H1 (cell line): ENCODE data around the gene LPP. TPM values are rescaled to one million over a fixed set of nuclear protein-coding genes. Genes with fewer than 3 reads are reported as not detected.

ENCODE experiments used
- KDM4A ChIP-seq: IDR thresholded peaks from one replicate; pipeline ENCODE4 v1.7.1; 2012; ENCODE audit warnings: low read depth, mild to moderate bottlenecking, moderate library complexity, low read length, inconsistent platforms; ENCODE audit not compliant: severe bottlenecking
- KDM5A ChIP-seq: fragments of 200-600 bp; IDR thresholded peaks from 2 replicates; pipeline ENCODE4 v1.7.1; 2012; ENCODE audit warnings: mild to moderate bottlenecking, low read length, inconsistent platforms, mixed read lengths
- NANOG ChIP-seq: IDR thresholded peaks from 2 replicates; pipeline ENCODE4 v1.6.1; 2011; ENCODE audit warnings: low read length, low read depth, mild to moderate bottlenecking, inconsistent platforms; ENCODE audit not compliant: insufficient read depth, poor library complexity, severe bottlenecking
- SAP30 ChIP-seq: fragments of 300-600 bp; sonication (generic); IDR thresholded peaks from 2 replicates; pipeline ENCODE4 v1.7.1; 2012; ENCODE audit warnings: low read length, moderate library complexity, mild to moderate bottlenecking, inconsistent platforms; ENCODE audit not compliant: insufficient read depth, insufficient replicate concordance
- SP4 ChIP-seq: IDR thresholded peaks from 2 replicates; pipeline ENCODE4 v1.6.1; 2012; ENCODE audit warnings: low read length, inconsistent platforms
- SUZ12 ChIP-seq: fragments of 200-600 bp; sonication (generic); IDR thresholded peaks from 2 replicates; pipeline ENCODE4 v1.6.1; 2012; ENCODE audit warnings: mild to moderate bottlenecking, inconsistent platforms, low read length, moderate library complexity, mixed read lengths
- polyA plus RNA-seq, 7 experiments: library from polyadenylated mRNA; depleted of rRNA in 3 of 7; stranded (reverse) in 5 of 7; unstranded in 2 of 7; fragments of >200 nt in 5 of 7; fragments of 200-250 nt in 2 of 7; gene quantifications; 1 replicate in 5 of 7; 2 replicates in 1 of 7; 4 replicates in 1 of 7; pipeline versions ENCODE4 v1.2.1 to v1.2.3, GENCODE V29; 2011 to 2013; ENCODE audit warnings: missing spikeins in 2 of 7, mixed read lengths in 2 of 7
- total RNA-seq: library from RNA; stranded (reverse); fragmentation: NEBNext Ultra II Directional; extraction: Animal tissue kit (Norgen Biotek cat#: 25700); gene quantifications from 2 replicates; pipeline ENCODE4 v1.2.1, GENCODE V29; 2021

Gene LPP
- total and polyA plus RNA-seq, 2 of the 8 experiments (the other 6 are each of a cell fraction or from before 2014, with no cell fraction given) = 10.0 to 53.3 TPM

DNA sequence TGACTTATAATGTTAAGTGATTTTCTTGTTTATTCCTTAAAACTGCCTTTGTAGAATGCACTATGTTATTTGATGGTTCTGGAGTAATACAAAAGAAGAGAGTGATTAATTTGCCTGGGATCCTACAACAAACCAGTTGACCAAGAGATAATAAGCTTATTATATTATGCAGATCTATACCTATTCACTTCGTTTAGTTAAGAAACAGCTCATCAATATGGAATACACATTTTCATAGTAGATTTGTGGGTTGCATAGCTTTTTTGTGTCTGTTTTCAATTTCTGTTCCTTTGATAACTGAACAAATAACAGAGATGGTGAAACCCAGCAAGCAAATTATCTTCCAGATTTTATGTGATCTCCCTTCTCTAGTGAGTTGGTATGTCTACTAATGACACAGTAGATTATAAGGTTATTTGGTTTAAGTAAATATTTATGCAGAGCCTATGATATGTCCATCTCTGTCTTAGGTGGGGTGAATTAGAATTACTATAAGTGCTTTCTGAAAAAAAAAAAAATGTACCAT is 574.5 kb downstream of the LPP start (continued):
- no peak for TF ChIP-seq NANOG
- no peak for TF ChIP-seq SP4
- TF ChIP-seq SUZ12 = no peak
- TF ChIP-seq KDM5A = no peak
- no peak for TF ChIP-seq KDM4A
- no peak for TF ChIP-seq SAP30
